HepG2 (cell line): Measurements from ENCODE around the gene ST6GALNAC2. TPM values are rescaled to one million over a fixed set of nuclear protein-coding genes. Genes with fewer than 3 reads are reported as not detected.

Source experiments
- ARNT2 ChIP-seq: sonication (generic); formaldehyde crosslinking; IDR thresholded peaks from 2 replicates; pipeline ENCODE4 v1.8.0; 2022; ENCODE audit warnings: mild to moderate bottlenecking, low read depth, missing genetic modification reagents, moderate library complexity
- ATF7 ChIP-seq, 2 experiments: fragments of 450-650 bp in 1 of 2; sonication (generic) in 1 of 2; formaldehyde crosslinking in 1 of 2; IDR thresholded peaks; 2 replicates each; pipeline versions ENCODE4 v1.4.0 to v1.6.1; 2016 to 2020; ENCODE audit warnings: antibody characterized with exemption in 1 of 2, mild to moderate bottlenecking in 1 of 2, missing genetic modification reagents in 1 of 2
- KDM5B ChIP-seq: sonication (generic); formaldehyde crosslinking; IDR thresholded peaks from 2 replicates; pipeline ENCODE4 v1.4.0; 2020; ENCODE audit warnings: missing genetic modification reagents, mild to moderate bottlenecking, borderline replicate concordance
- NR2C2 ChIP-seq: sonication (generic); formaldehyde crosslinking; IDR thresholded peaks from 2 replicates; pipeline ENCODE4 v1.4.0; 2020; ENCODE audit warnings: missing genetic modification reagents, mild to moderate bottlenecking, moderate library complexity, borderline replicate concordance
- STAG1 ChIP-seq: sonication (generic); formaldehyde crosslinking; IDR thresholded peaks from 2 replicates; pipeline ENCODE4 v1.4.0; 2020; ENCODE audit warnings: missing genetic modification reagents
- ZNF484 ChIP-seq: sonication (generic); formaldehyde crosslinking; IDR thresholded peaks from 2 replicates; pipeline ENCODE4 v1.5.1; 2020; ENCODE audit warnings: mild to moderate bottlenecking, low read depth, missing genetic modification reagents, borderline replicate concordance
- polyA plus RNA-seq, 8 experiments: library from polyadenylated mRNA; depleted of rRNA in 3 of 8; stranded (reverse) in 7 of 8; unstranded in 1 of 8; fragments of >200 nt; fragmentation: Illumina TruSeq in 4 of 8; extraction: Trizol in 4 of 8; gene quantifications; 2 replicates each; pipeline versions ENCODE4 v1.2.1 to v1.2.3, GENCODE V29; 2011 to 2016; ENCODE audit warnings: low read depth in 4 of 8, missing spikeins in 1 of 8, mixed read lengths in 1 of 8; ENCODE audit not compliant: insufficient read depth in 1 of 8
- total RNA-seq, 5 experiments: library from RNA; depleted of rRNA; stranded (reverse); fragments of >200 nt; fragmentation: Illumina TruSeq; extraction: Trizol; gene quantifications; 2 replicates each; pipeline ENCODE4 v1.2.3, GENCODE V29; 2016; ENCODE audit warnings: low read depth in 1 of 5
- TF ChIP-seq, protein P1 (sequence below): IDR thresholded peaks from 2 replicates; pipeline ENCODE4 v1.6.1; 2012; ENCODE audit warnings: inconsistent platforms
- TF ChIP-seq, protein P2 (sequence below): sonication (generic); formaldehyde crosslinking; IDR thresholded peaks from 2 replicates; pipeline ENCODE4 v1.4.0; 2020; ENCODE audit warnings: mild to moderate bottlenecking, low read depth, missing genetic modification reagents
- TF ChIP-seq, protein P3 (sequence below): sonication (generic); formaldehyde crosslinking; IDR thresholded peaks from 2 replicates; pipeline ENCODE4 v1.4.0; 2020; ENCODE audit warnings: missing genetic modification reagents, mild to moderate bottlenecking, borderline replicate concordance
- TF ChIP-seq, protein P4 (sequence below): sonication (generic); formaldehyde crosslinking; IDR thresholded peaks from 2 replicates; pipeline ENCODE4 v1.5.1; 2020; ENCODE audit warnings: mild to moderate bottlenecking, missing genetic modification reagents, moderate library complexity
- TF ChIP-seq, protein P5 (sequence below): IDR thresholded peaks from 2 replicates; pipeline ENCODE4 v1.6.1; 2016; ENCODE audit warnings: mild to moderate bottlenecking, missing biosample characterization, missing genetic modification reagents
- TF ChIP-seq, protein P6 (sequence below): sonication (generic); formaldehyde crosslinking; IDR thresholded peaks from 2 replicates; pipeline ENCODE4 v1.5.0; 2020; ENCODE audit warnings: missing genetic modification reagents

The ST6GALNAC2 gene
- total and polyA plus RNA-seq, 2 of the 13 experiments (the other 11 are each of a cell fraction or from before 2014, with no cell fraction given): 0.12 to 0.49 TPM

DNA sequence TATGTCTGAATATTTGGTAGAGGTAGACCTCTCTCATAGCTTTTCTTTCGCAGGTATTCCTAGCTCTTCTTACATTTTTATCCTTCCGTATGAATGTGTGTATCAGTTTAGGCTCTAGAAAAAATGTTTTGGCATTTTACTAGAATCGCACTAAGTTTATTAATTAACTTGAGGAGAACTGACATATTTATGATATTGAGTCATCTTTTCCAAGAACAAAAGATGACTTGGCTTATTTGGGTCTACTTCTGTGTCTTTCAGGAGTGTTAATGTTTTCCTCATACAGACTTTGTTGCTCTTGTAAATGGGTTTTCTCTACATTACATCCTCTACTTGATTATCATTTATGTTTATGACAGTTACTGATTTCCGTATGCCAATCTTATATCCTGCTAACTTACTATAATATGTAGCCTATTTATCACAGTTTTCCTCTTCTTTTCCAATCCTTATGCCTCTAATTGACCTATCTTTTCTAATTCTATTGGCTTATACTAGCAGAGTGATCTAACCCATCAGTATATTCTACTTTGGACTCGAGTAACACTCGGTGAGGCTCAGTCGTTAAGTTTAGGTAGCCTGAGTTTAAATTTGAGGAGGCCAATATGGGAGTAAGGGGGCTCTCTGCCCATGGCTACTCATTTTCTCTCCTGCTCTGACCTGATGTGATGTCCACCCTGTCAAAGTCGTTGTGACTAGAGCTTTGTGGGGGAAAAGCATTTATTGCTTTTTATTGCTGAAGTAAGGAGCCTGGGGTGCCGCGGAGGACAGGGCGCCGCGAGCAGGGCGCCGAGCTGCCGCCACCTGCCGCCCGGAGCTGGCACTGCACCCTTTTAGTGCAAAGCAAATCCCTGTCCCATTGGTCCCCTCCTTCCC, 37.8 kb upstream of the ST6GALNAC2 start (continued):
- TF ChIP-seq KDM5B (CRISPR knock-in tag) (peak; percentile 39; the same call in 1 of the 2 replicates), ZNF484 (CRISPR knock-in tag) (no peak), STAG1 (CRISPR knock-in tag) (peak; percentile 89), ATF7 (IDR thresholded peaks at IDR 0.05) (no peak), ATF7 (CRISPR knock-in tag; IDR thresholded peaks at IDR 0.05) (no peak), ARNT2 (CRISPR knock-in tag) (no peak), NR2C2 (CRISPR knock-in tag) (no peak)
- TF ChIP-seq, protein P1, sequence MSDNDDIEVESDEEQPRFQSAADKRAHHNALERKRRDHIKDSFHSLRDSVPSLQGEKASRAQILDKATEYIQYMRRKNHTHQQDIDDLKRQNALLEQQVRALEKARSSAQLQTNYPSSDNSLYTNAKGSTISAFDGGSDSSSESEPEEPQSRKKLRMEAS: peak; percentile 46; the same call in 1 of the 2 replicates
- TF ChIP-seq, protein P2, sequence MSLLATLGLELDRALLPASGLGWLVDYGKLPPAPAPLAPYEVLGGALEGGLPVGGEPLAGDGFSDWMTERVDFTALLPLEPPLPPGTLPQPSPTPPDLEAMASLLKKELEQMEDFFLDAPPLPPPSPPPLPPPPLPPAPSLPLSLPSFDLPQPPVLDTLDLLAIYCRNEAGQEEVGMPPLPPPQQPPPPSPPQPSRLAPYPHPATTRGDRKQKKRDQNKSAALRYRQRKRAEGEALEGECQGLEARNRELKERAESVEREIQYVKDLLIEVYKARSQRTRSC: no peak
- TF ChIP-seq, protein P3, sequence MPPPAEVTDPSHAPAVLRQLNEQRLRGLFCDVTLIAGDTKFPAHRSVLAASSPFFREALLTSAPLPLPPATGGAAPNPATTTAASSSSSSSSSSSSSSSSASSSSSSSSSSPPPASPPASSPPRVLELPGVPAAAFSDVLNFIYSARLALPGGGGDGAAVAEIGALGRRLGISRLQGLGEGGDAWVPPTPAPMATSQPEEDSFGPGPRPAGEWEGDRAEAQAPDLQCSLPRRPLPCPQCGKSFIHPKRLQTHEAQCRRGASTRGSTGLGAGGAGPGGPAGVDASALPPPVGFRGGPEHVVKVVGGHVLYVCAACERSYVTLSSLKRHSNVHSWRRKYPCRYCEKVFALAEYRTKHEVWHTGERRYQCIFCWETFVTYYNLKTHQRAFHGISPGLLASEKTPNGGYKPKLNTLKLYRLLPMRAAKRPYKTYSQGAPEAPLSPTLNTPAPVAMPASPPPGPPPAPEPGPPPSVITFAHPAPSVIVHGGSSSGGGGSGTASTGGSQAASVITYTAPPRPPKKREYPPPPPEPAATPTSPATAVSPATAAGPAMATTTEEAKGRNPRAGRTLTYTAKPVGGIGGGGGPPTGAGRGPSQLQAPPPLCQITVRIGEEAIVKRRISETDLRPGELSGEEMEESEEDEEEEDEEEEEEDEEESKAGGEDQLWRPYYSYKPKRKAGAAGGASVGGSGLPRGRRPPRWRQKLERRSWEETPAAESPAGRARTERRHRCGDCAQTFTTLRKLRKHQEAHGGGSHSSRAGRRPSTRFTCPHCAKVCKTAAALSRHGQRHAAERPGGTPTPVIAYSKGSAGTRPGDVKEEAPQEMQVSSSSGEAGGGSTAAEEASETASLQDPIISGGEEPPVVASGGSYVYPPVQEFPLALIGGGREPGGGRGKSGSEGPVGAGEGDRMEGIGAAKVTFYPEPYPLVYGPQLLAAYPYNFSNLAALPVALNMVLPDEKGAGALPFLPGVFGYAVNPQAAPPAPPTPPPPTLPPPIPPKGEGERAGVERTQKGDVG: no peak
- TF ChIP-seq, protein P4, sequence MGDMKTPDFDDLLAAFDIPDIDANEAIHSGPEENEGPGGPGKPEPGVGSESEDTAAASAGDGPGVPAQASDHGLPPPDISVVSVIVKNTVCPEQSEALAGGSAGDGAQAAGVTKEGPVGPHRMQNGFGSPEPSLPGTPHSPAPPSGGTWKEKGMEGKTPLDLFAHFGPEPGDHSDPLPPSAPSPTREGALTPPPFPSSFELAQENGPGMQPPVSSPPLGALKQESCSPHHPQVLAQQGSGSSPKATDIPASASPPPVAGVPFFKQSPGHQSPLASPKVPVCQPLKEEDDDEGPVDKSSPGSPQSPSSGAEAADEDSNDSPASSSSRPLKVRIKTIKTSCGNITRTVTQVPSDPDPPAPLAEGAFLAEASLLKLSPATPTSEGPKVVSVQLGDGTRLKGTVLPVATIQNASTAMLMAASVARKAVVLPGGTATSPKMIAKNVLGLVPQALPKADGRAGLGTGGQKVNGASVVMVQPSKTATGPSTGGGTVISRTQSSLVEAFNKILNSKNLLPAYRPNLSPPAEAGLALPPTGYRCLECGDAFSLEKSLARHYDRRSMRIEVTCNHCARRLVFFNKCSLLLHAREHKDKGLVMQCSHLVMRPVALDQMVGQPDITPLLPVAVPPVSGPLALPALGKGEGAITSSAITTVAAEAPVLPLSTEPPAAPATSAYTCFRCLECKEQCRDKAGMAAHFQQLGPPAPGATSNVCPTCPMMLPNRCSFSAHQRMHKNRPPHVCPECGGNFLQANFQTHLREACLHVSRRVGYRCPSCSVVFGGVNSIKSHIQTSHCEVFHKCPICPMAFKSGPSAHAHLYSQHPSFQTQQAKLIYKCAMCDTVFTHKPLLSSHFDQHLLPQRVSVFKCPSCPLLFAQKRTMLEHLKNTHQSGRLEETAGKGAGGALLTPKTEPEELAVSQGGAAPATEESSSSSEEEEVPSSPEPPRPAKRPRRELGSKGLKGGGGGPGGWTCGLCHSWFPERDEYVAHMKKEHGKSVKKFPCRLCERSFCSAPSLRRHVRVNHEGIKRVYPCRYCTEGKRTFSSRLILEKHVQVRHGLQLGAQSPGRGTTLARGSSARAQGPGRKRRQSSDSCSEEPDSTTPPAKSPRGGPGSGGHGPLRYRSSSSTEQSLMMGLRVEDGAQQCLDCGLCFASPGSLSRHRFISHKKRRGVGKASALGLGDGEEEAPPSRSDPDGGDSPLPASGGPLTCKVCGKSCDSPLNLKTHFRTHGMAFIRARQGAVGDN (CRISPR knock-in tag): peak; percentile 62
- TF ChIP-seq, protein P5, sequence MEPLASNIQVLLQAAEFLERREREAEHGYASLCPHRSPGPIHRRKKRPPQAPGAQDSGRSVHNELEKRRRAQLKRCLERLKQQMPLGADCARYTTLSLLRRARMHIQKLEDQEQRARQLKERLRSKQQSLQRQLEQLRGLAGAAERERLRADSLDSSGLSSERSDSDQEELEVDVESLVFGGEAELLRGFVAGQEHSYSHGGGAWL (CRISPR knock-in tag): 0 out of 2 replicates have a peak, but pooled peaks have one; percentile 49
- TF ChIP-seq, protein P6, sequence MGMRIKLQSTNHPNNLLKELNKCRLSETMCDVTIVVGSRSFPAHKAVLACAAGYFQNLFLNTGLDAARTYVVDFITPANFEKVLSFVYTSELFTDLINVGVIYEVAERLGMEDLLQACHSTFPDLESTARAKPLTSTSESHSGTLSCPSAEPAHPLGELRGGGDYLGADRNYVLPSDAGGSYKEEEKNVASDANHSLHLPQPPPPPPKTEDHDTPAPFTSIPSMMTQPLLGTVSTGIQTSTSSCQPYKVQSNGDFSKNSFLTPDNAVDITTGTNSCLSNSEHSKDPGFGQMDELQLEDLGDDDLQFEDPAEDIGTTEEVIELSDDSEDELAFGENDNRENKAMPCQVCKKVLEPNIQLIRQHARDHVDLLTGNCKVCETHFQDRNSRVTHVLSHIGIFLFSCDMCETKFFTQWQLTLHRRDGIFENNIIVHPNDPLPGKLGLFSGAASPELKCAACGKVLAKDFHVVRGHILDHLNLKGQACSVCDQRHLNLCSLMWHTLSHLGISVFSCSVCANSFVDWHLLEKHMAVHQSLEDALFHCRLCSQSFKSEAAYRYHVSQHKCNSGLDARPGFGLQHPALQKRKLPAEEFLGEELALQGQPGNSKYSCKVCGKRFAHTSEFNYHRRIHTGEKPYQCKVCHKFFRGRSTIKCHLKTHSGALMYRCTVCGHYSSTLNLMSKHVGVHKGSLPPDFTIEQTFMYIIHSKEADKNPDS (CRISPR knock-in tag): no peak
